ENCODE measurements around the gene ADPRH.

DNA sequence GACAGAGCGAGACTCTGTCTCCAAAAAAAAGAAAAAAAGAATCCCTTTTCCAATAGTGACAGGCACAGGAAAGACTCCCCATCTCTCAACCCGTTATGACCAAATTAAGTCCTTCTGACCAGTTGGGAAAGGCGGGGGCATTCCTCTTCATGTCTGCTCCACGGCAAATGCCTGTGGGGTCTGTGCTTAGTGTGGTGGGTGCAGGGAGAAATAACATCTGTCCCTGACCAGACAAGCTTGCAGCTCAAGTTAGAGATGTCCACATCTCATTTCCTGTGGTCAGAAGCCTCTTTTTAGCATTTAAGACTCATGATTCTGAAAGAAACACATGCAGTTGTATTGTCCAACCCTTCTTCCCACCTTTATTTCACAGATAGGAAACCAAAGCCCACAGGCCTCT is 34.6 kb downstream of the ADPRH start:
- TF ChIP-seq POLR2AphosphoS5 (IDR thresholded peaks at IDR 0.05), result no peak
- TF ChIP-seq POLR2A (IDR thresholded peaks at IDR 0.05), result no peak
- TF ChIP-seq, protein P1, sequence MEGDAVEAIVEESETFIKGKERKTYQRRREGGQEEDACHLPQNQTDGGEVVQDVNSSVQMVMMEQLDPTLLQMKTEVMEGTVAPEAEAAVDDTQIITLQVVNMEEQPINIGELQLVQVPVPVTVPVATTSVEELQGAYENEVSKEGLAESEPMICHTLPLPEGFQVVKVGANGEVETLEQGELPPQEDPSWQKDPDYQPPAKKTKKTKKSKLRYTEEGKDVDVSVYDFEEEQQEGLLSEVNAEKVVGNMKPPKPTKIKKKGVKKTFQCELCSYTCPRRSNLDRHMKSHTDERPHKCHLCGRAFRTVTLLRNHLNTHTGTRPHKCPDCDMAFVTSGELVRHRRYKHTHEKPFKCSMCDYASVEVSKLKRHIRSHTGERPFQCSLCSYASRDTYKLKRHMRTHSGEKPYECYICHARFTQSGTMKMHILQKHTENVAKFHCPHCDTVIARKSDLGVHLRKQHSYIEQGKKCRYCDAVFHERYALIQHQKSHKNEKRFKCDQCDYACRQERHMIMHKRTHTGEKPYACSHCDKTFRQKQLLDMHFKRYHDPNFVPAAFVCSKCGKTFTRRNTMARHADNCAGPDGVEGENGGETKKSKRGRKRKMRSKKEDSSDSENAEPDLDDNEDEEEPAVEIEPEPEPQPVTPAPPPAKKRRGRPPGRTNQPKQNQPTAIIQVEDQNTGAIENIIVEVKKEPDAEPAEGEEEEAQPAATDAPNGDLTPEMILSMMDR (IDR thresholded peaks at IDR 0.05), result no peak
